HUES6 (cell line): Measurements from ENCODE around the gene TCF15.
"Not testable (repeated sequence)": the region's sequence is repeated elsewhere in the genome, so short reads cannot be mapped to it uniquely, and the experiment has no call there.

Experiments used
- H3K27ac ChIP-seq: 2 replicates; pipeline ENCODE4 v1.7.0; 2013; ENCODE audit warnings: low read depth, mild to moderate bottlenecking, low read length, inconsistent platforms
- H3K27me3 ChIP-seq: 2 replicates; pipeline ENCODE4 v1.6.1; 2013; ENCODE audit warnings: low read length; ENCODE audit not compliant: control insufficient read depth, insufficient read depth
- H3K36me3 ChIP-seq: 2 replicates; pipeline ENCODE4 v1.6.1; 2013; ENCODE audit warnings: low read length; ENCODE audit not compliant: control insufficient read depth, insufficient read depth
- H3K4me1 ChIP-seq: 2 replicates; pipeline ENCODE4 v1.6.1; 2013; ENCODE audit warnings: low read length; ENCODE audit not compliant: control insufficient read depth, insufficient read depth
- H3K4me3 ChIP-seq: 2 replicates; pipeline ENCODE4 v1.5.1; 2013; ENCODE audit warnings: low read depth, low read length
- H3K9ac ChIP-seq: one replicate; pipeline ENCODE4 v1.6.1; 2013; ENCODE audit warnings: mild to moderate bottlenecking, low read length
- H3K9me3 ChIP-seq: 2 replicates; pipeline ENCODE4 v1.6.1; 2013; ENCODE audit warnings: low read depth, low read length; ENCODE audit not compliant: control insufficient read depth, insufficient read depth

The TCF15 gene

DNA sequence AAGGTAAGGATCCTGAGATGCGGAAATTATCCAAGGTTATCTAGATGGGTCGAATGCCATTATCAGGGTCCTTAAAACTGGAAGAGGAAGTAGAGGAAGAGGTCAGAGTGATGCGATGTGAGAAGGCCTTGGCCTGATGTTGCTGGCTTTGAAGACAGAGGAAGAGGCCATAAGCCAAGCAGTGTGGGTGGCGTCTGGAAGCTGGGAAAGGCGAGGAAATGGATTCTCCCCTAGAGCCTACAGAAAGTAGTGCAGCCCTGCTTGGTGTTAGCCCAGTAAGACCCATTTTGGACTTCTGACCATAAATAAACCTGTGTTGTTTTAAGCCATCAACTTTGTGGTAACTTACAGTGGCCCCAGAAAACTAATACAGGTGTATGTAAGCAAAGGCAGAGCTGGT lies 40.8 kb upstream of the TCF15 start:
- Histone ChIP-seq H3K27me3 (peaks cover 4% of the 10 kb centered on the region; the same call in 1 of the 2 replicates), H3K36me3 (peaks cover 42% of the 10 kb centered on the region), H3K4me3 (no peak overlapping the region), H3K27ac (no peak overlapping the region), H3K9me3 (no peaks in the 10 kb centered on the region), H3K4me1 (peaks cover 20% of the 10 kb centered on the region), H3K9ac (no peak overlapping the region)

DNA sequence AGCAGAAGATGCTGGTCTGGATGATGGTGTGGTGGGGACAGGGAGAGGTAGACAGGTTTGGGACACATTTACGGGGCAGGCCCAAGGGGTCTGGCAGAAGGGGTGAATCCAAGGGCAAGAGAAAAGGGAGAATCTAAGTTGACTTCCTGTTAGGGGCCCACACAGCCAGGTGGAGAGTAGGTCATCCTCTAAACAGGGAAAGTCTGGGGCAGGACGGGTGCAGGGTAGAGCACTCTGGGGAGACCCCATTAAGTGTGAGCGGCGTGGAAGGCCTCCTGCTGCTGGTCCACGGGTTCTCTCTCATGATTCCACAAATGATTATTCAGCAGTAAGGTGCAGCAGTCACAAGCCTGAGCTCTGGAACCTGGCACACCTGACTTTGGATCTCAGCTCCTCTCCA lies 40.2 kb upstream of the TCF15 start:
- peaks cover 42% of the 10 kb centered on the region for H3K36me3 ChIP-seq
- H3K27me3 ChIP-seq: peaks cover 4% of the 10 kb centered on the region; the same call in 1 of the 2 replicates
- H3K9me3 ChIP-seq: no peaks in the 10 kb centered on the region
- H3K4me3 ChIP-seq: no peak overlapping the region
- H3K9ac ChIP-seq: no peak overlapping the region
- no peak overlapping the region for H3K27ac ChIP-seq
- peaks cover 24% of the 10 kb centered on the region for H3K4me1 ChIP-seq

DNA sequence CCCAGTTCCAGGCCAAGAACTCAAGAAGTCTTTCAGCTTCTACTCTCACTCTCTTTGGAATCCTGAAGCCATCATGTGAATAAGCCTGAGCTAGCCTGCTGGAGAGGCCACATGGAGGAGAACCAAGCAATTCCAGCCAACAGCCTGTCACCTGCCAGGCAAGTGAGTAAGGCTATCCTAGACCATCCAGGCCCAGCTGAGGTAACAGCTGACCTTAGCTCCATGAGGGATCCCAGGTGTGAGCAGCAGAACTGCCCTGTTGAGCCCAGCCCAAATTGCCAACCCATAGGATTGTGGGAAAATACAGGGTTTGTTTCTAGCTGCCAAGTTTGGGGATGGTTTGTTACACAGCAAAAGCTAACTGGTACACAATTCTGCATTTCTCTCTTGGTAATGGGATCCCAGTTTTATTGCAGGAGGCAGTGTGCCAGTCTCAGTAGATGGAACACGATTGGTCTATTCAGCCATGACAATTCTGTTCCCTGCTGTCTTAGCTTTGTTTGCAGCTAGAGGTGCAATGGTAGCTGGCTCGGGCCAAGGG lies 37.4 kb upstream of the TCF15 start:
- H3K27ac ChIP-seq: no peak overlapping the region
- H3K9ac ChIP-seq: no peak overlapping the region
- H3K4me1 ChIP-seq: peaks cover 16% of the 10 kb centered on the region
- no peaks in the 10 kb centered on the region for H3K27me3 ChIP-seq
- no peaks in the 10 kb centered on the region for H3K9me3 ChIP-seq
- H3K36me3 ChIP-seq: peaks cover 42% of the 10 kb centered on the region
- no peak overlapping the region for H3K4me3 ChIP-seq

DNA sequence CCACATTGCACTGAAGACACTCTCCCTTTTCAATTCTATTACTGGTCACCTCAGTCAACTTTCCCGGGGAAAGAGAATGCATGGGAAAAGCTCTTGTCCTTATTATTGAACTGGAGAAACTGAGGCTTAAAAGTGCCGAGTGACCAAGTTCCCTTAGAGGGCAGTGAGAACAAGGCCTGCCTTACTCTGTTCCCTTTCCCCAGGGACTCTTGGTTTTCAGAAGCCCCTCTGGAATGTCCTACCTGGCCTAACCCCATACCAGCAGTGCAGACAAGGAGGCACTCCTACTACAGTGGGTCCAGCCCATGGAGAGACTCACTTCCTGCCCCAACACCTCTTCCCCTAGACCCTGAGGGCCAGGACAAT lies 36.7 kb upstream of the TCF15 start:
- peaks cover 10% of the 10 kb centered on the region for H3K4me1 ChIP-seq
- H3K27ac ChIP-seq: no peak overlapping the region
- no peak overlapping the region for H3K4me3 ChIP-seq
- no peaks in the 10 kb centered on the region for H3K9me3 ChIP-seq
- peaks cover 42% of the 10 kb centered on the region for H3K36me3 ChIP-seq
- H3K27me3 ChIP-seq: no peaks in the 10 kb centered on the region
- H3K9ac ChIP-seq: no peak overlapping the region

DNA sequence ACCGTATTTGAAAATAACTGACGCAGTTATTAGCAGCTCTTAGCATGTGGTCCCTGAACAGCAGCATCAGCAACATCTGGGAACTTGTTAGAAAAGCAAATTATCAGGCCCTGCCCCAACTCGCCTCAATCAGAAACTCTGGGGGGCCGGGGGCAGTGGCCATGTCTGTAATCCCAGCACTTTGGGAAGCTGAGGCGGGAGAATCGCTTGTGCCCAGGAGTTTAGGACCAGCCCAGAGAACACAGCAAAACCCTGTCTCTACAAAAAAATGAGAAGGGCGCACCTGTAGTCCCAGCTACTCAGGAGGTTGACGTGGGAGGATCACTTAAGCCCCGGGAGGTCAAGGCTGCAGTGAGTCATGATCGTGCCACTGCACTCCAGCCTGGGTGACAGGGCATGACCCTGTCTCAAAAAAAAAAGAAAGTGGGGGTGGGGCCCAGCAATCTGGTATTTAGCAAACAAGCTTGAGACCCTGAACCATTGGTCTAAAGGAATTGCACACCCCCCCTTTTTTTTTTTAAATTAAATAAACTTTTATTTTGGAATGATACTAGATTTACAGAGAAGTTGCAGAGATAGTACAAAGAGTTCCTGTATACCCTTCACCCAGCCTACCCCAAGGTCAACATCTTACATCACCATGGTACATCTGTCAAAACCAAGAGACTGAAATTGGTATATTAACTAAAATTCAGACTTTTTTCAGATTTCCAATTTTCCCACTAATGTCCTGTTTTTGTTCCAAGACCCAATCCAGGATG lies 36.2 kb upstream of the TCF15 start:
- peaks cover 42% of the 10 kb centered on the region for H3K36me3 ChIP-seq
- no peaks in the 10 kb centered on the region for H3K27me3 ChIP-seq
- peaks cover 7% of the 10 kb centered on the region; the same call in 1 of the 2 replicates for H3K4me1 ChIP-seq
- H3K4me3 ChIP-seq: no peak overlapping the region
- no peaks in the 10 kb centered on the region for H3K9me3 ChIP-seq
- H3K27ac ChIP-seq: no peak overlapping the region
- no peak overlapping the region for H3K9ac ChIP-seq

DNA sequence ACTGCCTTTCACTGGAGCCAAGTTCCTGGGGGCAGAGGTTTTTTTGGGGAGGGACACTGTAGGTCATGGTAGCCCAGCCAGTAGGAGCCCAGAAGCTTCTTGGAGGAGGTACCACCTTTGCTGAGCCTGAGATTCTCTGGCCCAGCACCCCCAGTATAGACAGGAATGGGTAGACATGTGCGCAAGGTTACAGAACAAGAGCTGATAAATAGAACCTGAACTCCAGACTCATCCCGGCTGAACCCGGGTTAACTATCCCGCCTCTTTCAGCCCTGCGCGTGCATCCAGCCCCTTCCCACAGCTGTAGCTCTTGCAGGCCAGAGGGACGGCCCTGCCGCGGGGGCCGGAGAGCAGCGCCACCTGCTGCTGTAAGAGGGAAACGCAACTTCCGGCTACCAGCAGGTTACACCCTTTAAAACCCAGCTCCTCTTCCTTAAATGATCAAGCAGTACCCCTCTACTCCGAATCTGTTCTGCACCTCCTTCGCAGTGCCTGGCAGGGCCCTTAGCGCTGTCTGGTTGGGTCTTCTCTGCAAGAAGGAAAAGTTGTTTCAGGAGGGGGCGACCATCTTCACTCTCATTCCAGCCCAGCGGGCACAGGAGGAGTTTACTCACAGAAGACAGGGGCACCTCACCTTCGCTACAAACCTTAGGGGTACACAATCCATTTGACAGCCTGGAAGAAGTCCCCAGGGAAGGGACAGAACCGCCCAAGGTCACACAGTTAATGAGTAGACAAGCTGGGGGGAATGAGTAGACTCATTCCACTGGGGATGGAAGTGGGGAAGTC lies 35.4 kb upstream of the TCF15 start:
- Histone ChIP-seq H3K9ac (no peak overlapping the region), H3K4me3 (no peak overlapping the region), H3K27me3 (no peaks in the 10 kb centered on the region)

DNA sequence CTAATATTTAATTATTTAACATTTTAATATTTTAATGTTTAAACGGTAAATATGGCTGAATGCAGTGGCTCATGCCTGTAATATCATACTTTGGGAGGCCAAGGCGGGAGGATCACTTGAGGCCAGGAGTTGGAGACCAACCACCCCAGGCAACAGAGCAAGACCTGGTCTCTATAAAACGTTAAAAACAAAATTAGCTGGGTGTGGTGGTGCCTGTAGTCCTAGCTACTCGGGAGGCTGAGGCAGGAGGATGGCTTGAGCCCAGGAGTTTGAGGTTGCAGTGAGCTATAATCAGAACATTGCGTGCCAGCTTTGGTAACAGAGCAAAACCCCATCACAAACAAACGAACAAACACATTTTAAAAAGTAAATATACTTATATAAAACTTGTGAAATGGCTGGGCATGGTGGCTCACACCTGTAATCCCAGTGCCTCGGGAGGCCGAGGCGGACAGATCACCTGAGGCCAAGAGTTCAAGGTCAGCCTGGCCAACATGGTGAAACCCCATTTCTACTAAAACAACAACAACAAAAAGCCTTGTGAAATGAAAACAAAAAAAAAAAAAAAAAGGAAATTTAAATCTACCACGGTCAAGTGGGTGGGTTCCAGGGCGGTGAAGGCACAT lies 34.7 kb upstream of the TCF15 start:
- Histone ChIP-seq H3K9me3 (no peaks in the 10 kb centered on the region), H3K4me3 (no peak overlapping the region), H3K27ac (no peak overlapping the region), H3K9ac (no peak overlapping the region), H3K4me1 (peaks cover 7% of the 10 kb centered on the region; the same call in 1 of the 2 replicates), H3K36me3 (peaks cover 27% of the 10 kb centered on the region), H3K27me3 (no peaks in the 10 kb centered on the region)

More for the DNA sequence above, 35.4 kb upstream of the TCF15 start:
- Histone ChIP-seq H3K36me3 (peaks cover 34% of the 10 kb centered on the region), H3K27ac (no peak overlapping the region), H3K4me1 (peaks cover 7% of the 10 kb centered on the region; the same call in 1 of the 2 replicates), H3K9me3 (no peaks in the 10 kb centered on the region)

DNA sequence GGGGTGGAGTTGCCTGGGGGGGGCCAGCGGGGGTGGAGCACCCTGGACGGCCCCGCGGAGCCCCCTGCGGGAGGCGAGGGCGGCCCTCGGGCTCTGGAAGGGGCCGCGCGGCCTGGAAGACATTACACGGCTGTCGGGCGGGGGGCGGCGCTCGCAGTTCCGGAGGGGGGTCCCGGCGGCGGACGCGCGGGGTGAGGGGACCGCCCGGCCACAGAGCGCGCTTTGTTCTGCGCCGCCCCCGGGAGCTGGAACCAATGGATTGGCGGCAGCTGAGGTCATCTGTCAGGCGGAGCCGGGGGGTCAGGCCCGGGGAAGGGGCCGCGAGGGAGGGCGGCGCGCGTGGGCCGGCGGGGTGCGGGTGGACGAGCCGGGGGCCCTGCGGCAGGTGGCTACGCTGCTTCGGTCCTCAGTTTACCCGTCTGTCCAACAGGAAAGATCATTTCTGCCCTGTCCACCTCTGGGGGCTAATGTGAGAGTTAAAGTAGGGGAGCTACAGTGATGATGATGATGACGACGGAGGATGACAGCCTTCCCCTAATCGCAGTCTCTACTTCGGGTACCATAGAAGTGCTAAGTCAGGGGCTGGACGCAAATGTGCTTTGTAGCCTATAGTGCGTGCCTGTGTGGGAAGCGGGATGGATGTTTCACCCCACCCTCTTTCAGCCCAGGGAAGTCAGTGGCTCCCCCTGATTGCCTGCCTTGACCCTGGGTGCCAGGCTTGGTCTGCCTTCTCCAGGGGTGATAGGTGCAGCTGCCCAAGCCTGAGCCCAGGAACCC lies 32.5 kb upstream of the TCF15 start:
- Histone ChIP-seq H3K9ac (no peak overlapping the region), H3K4me1 (peaks cover 7% of the 10 kb centered on the region; the same call in 1 of the 2 replicates), H3K4me3 (no peak overlapping the region), H3K9me3 (no peaks in the 10 kb centered on the region), H3K36me3 (peaks cover 8% of the 10 kb centered on the region), H3K27ac (no peak overlapping the region), H3K27me3 (no peaks in the 10 kb centered on the region)

DNA sequence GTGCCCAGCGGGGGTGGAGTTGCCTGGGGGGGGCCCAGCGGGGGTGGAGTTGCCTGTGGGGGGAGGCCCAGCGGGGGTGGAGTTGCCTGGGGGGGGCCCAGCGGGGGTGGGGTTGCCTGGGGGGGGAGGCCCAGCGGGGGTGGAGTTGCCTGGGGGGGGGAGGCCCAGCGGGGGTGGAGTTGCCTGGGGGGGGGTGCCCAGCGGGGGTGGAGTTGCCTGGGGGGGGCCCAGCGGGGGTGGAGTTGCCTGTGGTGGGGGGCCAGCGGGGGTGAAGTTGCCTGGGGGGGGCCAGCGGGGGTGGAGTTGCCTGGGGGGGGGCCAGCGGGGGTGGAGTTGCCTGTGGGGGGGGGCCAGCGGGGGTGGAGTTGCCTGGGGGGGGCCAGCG lies 31.9 kb upstream of the TCF15 start:
- H3K4me3 ChIP-seq, H3K4me1 ChIP-seq, H3K36me3 ChIP-seq, H3K9me3 ChIP-seq, H3K9ac ChIP-seq, H3K27me3 ChIP-seq, H3K27ac ChIP-seq: not testable (repeated sequence)

DNA sequence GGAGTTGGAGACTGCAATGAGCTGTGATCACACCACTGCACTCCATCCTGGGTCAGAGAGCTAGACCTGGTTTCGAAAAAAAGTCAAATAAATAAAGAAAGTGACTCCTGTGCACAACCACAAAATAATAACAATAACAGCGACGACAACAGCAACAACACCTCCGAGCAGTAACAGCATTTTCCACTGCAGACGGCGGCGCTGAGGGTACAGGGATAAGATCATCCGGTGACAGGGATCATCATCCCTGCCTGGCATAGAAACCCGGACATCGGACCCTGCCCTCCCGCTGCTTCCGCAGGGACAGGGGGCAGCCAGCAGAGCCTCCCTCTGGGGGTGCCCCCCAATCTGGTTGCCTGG lies 31.4 kb upstream of the TCF15 start:
- H3K9me3 ChIP-seq: no peaks in the 10 kb centered on the region
- peaks cover 7% of the 10 kb centered on the region; the same call in 1 of the 2 replicates for H3K4me1 ChIP-seq
- no peak overlapping the region for H3K4me3 ChIP-seq
- H3K27ac ChIP-seq: no peak overlapping the region
- no peak overlapping the region for H3K9ac ChIP-seq
- no peaks in the 10 kb centered on the region for H3K27me3 ChIP-seq
- no peaks in the 10 kb centered on the region for H3K36me3 ChIP-seq
